ENCODE results near the gene ADA.

Gene ADA

DNA sequence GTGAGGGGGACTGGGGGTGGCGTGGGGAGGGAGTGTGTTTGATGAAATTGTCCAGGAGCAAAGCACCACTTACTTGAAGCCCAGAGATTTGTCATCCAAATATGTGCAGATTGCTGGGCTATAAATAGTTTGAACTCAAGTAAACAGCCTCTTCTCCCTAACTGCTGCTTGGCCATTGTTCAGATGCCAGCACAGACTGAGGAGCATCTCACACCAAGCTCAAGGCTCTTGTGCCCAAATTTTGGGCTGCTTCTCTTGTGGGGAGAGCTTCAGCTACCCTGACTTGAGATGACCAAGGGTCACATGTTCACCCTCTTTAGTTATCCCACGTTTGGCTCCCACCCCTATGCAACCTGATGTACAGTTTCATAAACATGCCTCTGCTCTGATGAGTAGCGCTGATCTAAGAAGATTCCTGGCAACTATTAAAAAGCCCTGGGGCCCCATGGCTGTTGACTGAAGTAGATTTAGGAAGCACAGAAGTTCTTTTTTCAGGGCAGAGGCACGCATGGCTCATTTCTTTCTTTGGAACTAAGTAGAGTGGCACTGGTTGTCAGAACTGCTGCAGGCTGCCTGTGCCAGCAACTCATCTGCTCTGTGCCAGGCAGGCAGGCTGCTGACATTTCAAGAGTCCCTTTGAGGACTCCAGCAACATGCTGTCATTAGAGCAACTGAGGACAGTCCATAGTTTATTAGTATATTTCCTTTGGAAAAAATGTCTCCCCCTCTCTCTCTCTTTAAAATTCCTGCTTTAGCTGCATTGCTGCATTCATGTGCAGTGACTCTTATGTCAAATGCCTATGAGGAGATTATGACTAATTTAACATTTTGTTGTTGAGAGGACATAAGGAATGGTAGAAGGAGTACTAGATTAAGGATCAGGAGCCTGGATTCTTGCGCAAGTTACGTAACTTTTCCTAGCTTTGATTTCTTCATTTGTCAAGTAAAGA, 78.7 kb downstream of the ADA start:
- TF ChIP-seq RARB (CRISPR knock-in tag; IDR thresholded peaks at IDR 0.05), result no peak
- TF ChIP-seq ISL1 (CRISPR knock-in tag; IDR thresholded peaks at IDR 0.05), result peak; percentile 64

GRCh38 chr20:44571362-44571988, 80.0 kb downstream of the ADA start:
- TF ChIP-seq ZC3H10 (CRISPR knock-in tag; IDR thresholded peaks at IDR 0.05) (no peak), ZFP30 (CRISPR knock-in tag; IDR thresholded peaks at IDR 0.05) (no peak), ISL1 (CRISPR knock-in tag; IDR thresholded peaks at IDR 0.05) (no peak), PATZ1 (CRISPR knock-in tag; IDR thresholded peaks at IDR 0.05; ENCODE audit: borderline replicate concordance) (no peak), ZNF565 (CRISPR knock-in tag; conservative IDR thresholded peaks at IDR 0.05; ENCODE audit: low read depth) (no peak), TCF4 (CRISPR knock-in tag; IDR thresholded peaks at IDR 0.05; ENCODE audit: borderline replicate concordance) (no peak), ESRRG (CRISPR knock-in tag; IDR thresholded peaks at IDR 0.05) (no peak), CSDC2 (CRISPR knock-in tag; IDR thresholded peaks at IDR 0.05) (no peak)
- no peak for ATAC-seq

More for the DNA sequence above, 78.7 kb downstream of the ADA start:
- ATAC-seq, result peak; percentile 84

DNA sequence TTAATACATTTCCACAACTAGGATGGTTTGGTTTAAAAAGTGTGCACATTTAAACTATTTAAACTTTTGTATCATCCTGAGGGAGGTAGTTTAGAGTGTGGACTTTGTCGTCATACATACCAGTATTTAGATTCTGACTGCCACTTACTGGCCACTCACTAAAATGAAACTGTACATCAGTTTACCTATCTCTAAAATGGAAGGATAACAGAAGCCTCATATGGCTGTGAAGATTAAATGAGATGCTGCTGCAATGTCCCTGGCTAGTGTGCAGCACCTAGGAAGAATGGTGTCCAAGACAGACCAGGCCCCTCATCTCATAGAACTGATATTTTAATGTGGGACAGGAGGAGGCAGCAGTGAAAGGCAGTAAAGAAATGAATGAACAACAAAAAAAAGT, 81.1 kb downstream of the ADA start:
- no peak for ATAC-seq
- TF ChIP-seq OSR1 (CRISPR knock-in tag; IDR thresholded peaks at IDR 0.05) (no peak), PATZ1 (CRISPR knock-in tag; IDR thresholded peaks at IDR 0.05; ENCODE audit: borderline replicate concordance) (no peak), ARNTL (CRISPR knock-in tag; IDR thresholded peaks at IDR 0.05; ENCODE audit: borderline replicate concordance, low read depth) (no peak), ZC3H10 (CRISPR knock-in tag; IDR thresholded peaks at IDR 0.05) (no peak)
- TF ChIP-seq, protein P1, sequence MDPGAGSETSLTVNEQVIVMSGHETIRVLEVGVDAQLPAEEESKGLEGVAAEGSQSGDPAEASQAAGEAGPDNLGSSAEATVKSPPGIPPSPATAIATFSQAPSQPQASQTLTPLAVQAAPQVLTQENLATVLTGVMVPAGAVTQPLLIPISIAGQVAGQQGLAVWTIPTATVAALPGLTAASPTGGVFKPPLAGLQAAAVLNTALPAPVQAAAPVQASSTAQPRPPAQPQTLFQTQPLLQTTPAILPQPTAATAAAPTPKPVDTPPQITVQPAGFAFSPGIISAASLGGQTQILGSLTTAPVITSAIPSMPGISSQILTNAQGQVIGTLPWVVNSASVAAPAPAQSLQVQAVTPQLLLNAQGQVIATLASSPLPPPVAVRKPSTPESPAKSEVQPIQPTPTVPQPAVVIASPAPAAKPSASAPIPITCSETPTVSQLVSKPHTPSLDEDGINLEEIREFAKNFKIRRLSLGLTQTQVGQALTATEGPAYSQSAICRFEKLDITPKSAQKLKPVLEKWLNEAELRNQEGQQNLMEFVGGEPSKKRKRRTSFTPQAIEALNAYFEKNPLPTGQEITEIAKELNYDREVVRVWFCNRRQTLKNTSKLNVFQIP (CRISPR knock-in tag; IDR thresholded peaks at IDR 0.05; ENCODE audit: borderline replicate concordance, low read depth), result no peak

Data from SK-N-SH treated with all-trans-retinoic acid at 6 μM for 48 hours (cell line).